GM12878 (cell line): ENCODE measurements around the gene SHMT2. TPM values are rescaled to one million over a fixed set of nuclear protein-coding genes. Genes with fewer than 3 reads are reported as not detected.

Experiments
- ATAC-seq: fragments of 200-7000 bp; cut with Tn5 transposase; 3 replicates; pipeline ENCODE4 v1.9.1; 2020; ENCODE audit warnings: mild to moderate bottlenecking, moderate library complexity
- BruUV-seq: library from RNA; stranded (reverse); fragments of 400-500 nt; replicated peaks from 2 replicates; lab custom pipeline; 2021; lab: Mats Ljungman, UMichigan
- CTCF ChIA-PET: fragments of 300-600 bp; sonication (Branson Sonifier 250); formaldehyde crosslinking; extraction: SDS; loops from one replicate; lab custom pipeline; 2021; ENCODE audit warnings: inconsistent platforms; lab: Yijun Ruan, JAX
- POLR2A ChIA-PET: fragments of 350-600 bp; formaldehyde crosslinking; extraction: SDS; loops from one replicate; lab custom pipeline; 2021; ENCODE audit warnings: inconsistent platforms; lab: Charles Lee
- RAD21 ChIA-PET: fragments of 300-600 bp; sonication (Branson Sonifier 250); formaldehyde crosslinking; loops from one replicate; lab custom pipeline; 2023; ENCODE audit warnings: antibody characterized with exemption; ENCODE audit not compliant: unreplicated experiment; lab: Charles Lee
- SMC1A ChIA-PET: fragments of 300-600 bp; sonication (Branson Sonifier 250); formaldehyde crosslinking; loops from one replicate; lab custom pipeline; 2023; ENCODE audit not compliant: unreplicated experiment, uncharacterized antibody; lab: Charles Lee
- DNase-seq: peaks from one replicate; pipeline ENCODE4 v3.0.0-alpha.2; 2011; ENCODE audit warnings: low read depth, low spot score
- FAIRE-seq: peaks from 3 replicates; lab custom pipeline; 2011; peaks lifted over from hg19 to GRCh38; lab: Jason Lieb, UNC
- H2AFZ ChIP-seq: 2 replicates; pipeline ENCODE4 v1.6.0; 2011; ENCODE audit warnings: low read depth, low read length, control low read depth; ENCODE audit not compliant: control insufficient read depth
- H3K27ac ChIP-seq: 2 replicates; pipeline ENCODE4 v1.5.1; 2011; ENCODE audit warnings: control low read depth; ENCODE audit not compliant: control insufficient read depth, insufficient read depth
- H3K27me3 ChIP-seq, 2 experiments: replicated peaks in 1 of 2; 2 replicates each; pipeline versions ENCODE4 v1.6.0 to v1.6.1; 2011; ENCODE audit warnings: low read length in 1 of 2; ENCODE audit not compliant: control insufficient read depth in 2 of 2, insufficient read depth in 2 of 2
- H3K36me3 ChIP-seq, 2 experiments: 2 replicates each; pipeline ENCODE4 v1.5.1; 2011; ENCODE audit warnings: low read length in 1 of 2; ENCODE audit not compliant: control insufficient read depth in 2 of 2, insufficient read depth in 2 of 2
- H3K4me1 ChIP-seq: 2 replicates; pipeline ENCODE4 v1.6.1; 2011; ENCODE audit warnings: mild to moderate bottlenecking, low read length, moderate library complexity, mixed read lengths; ENCODE audit not compliant: control insufficient read depth, insufficient read depth
- H3K4me2 ChIP-seq: 2 replicates; pipeline ENCODE4 v1.6.0; 2011; ENCODE audit warnings: control low read depth; ENCODE audit not compliant: control insufficient read depth, insufficient read depth
- H3K4me3 ChIP-seq: fragments of 200-600 bp; sonication (generic); 2 replicates; pipeline ENCODE4 v1.5.1; 2016
- H3K79me2 ChIP-seq: 2 replicates; pipeline ENCODE4 v1.6.0; 2011; ENCODE audit warnings: low read length; ENCODE audit not compliant: control insufficient read depth, insufficient read depth
- H3K9ac ChIP-seq: 2 replicates; pipeline ENCODE4 v1.8.0; 2011; ENCODE audit warnings: low read length, control low read depth, mixed read lengths; ENCODE audit not compliant: control insufficient read depth, insufficient read depth
- H3K9me3 ChIP-seq: replicated peaks from 3 replicates; pipeline ENCODE4 v1.5.1; 2011; ENCODE audit warnings: mild to moderate bottlenecking, low read length; ENCODE audit not compliant: control insufficient read depth, insufficient read depth
- H4K20me1 ChIP-seq: 2 replicates; pipeline ENCODE4 v1.6.0; 2011; ENCODE audit not compliant: control insufficient read depth, insufficient read depth
- ASH2L ChIP-seq: fragments of 300-600, 200-600 bp; sonication (generic); IDR thresholded peaks from 2 replicates; pipeline ENCODE4 v1.6.1; 2017; ENCODE audit warnings: low read depth, mild to moderate bottlenecking, borderline replicate concordance
- BHLHE40 ChIP-seq, 2 experiments: fragments of 450-650 bp in 1 of 2; IDR thresholded peaks; 2 replicates each; pipeline ENCODE4 v1.6.1; 2011 to 2017; ENCODE audit warnings: low read depth in 2 of 2, borderline replicate concordance in 1 of 2, improper control_type of control experiment in 1 of 2, low read length in 1 of 2, mild to moderate bottlenecking in 1 of 2
- BMI1 ChIP-seq: fragments of 450-650 bp; IDR thresholded peaks from 2 replicates; pipeline ENCODE4 v1.6.1; 2016; ENCODE audit warnings: mild to moderate bottlenecking, moderate library complexity, borderline replicate concordance
- CREB1 ChIP-seq: IDR thresholded peaks from 2 replicates; pipeline ENCODE4 v1.6.1; 2012; ENCODE audit warnings: low read depth, mild to moderate bottlenecking, inconsistent platforms
- ETV6 ChIP-seq, 2 experiments: fragments of 450-650 bp in 1 of 2; IDR thresholded peaks in 1 of 2; conservative IDR thresholded peaks in 1 of 2; 2 replicates each; pipeline ENCODE4 v1.6.1; 2014; ENCODE audit warnings: antibody characterized with exemption in 1 of 2, borderline replicate concordance in 1 of 2, low read depth in 1 of 2, mild to moderate bottlenecking in 1 of 2, moderate library complexity in 1 of 2
- MYB ChIP-seq: fragments of 150-350 bp; IDR thresholded peaks from 2 replicates; pipeline ENCODE4 v1.6.1; 2014; ENCODE audit warnings: mild to moderate bottlenecking, low read depth, low read length, borderline replicate concordance
- NR2C2 ChIP-seq: IDR thresholded peaks from 2 replicates; pipeline ENCODE4 v1.6.1; 2011; ENCODE audit warnings: borderline replicate concordance, low read depth; ENCODE audit not compliant: control insufficient read depth, insufficient read length
- PAX5 ChIP-seq: IDR thresholded peaks from 2 replicates; pipeline ENCODE4 v1.6.1; 2011; ENCODE audit warnings: low read depth, low read length, borderline replicate concordance
- POLR2AphosphoS5 ChIP-seq: IDR thresholded peaks from 2 replicates; pipeline ENCODE4 v1.6.1; 2011; ENCODE audit warnings: mild to moderate bottlenecking, low read length, inconsistent platforms
- RAD21 ChIP-seq: IDR thresholded peaks from 2 replicates; pipeline ENCODE4 v1.6.1; 2011; ENCODE audit warnings: mild to moderate bottlenecking, low read depth, low read length, moderate library complexity; ENCODE audit not compliant: insufficient read depth
- SIX5 ChIP-seq: IDR thresholded peaks from 2 replicates; pipeline ENCODE4 v1.6.1; 2011; ENCODE audit warnings: mild to moderate bottlenecking, low read depth, low read length, moderate library complexity; ENCODE audit not compliant: severe bottlenecking
- SMC3 ChIP-seq: IDR thresholded peaks from 2 replicates; pipeline ENCODE4 v1.6.1; 2011; ENCODE audit warnings: low read length, improper control_type of control experiment, borderline replicate concordance
- SPI1 ChIP-seq: IDR thresholded peaks from 2 replicates; pipeline ENCODE4 v1.6.1; 2011; ENCODE audit warnings: low read depth, mild to moderate bottlenecking, low read length, moderate library complexity, borderline replicate concordance; ENCODE audit not compliant: insufficient read depth
- SREBF2 ChIP-seq: IDR thresholded peaks from 2 replicates; pipeline ENCODE4 v1.6.1; 2012; ENCODE audit warnings: mild to moderate bottlenecking, low read length
- STAT3 ChIP-seq: IDR thresholded peaks from 2 replicates; pipeline ENCODE4 v1.6.1; 2011; ENCODE audit warnings: low read depth, low read length, improper control_type of control experiment
- SUPT20H ChIP-seq: IDR thresholded peaks from 2 replicates; pipeline ENCODE4 v1.6.1; 2011; ENCODE audit warnings: low read depth, mild to moderate bottlenecking, low read length, moderate library complexity, borderline replicate concordance; ENCODE audit not compliant: control insufficient read depth
- WRNIP1 ChIP-seq: IDR thresholded peaks from 2 replicates; pipeline ENCODE4 v1.6.1; 2011; ENCODE audit warnings: low read depth, low read length, improper control_type of control experiment, borderline replicate concordance
- WGBS: methylation state at CpG from one replicate; pipeline ENCODE4 v1.1.6; 2016; ENCODE audit warnings: low lambda C conversion rate; ENCODE audit not compliant: insufficient replicate concordance, insufficient coverage; ENCODE audit errors: missing lambda C conversion rate; 5-methylcytosine and 5-hydroxymethylcytosine counted together
- in situ Hi-C: fragments of 300-500 bp; cut with MboI; formaldehyde crosslinking; loops from 9 replicates; pipeline ENCODE4 v1.14.3; 2018; ENCODE audit warnings: mixed read lengths
- intact Hi-C: fragments of 100-400 bp; cut with micrococcal nuclease; formaldehyde crosslinking; loops from one replicate; pipeline ENCODE4 v1.14.2; 2022; ENCODE audit not compliant: unreplicated experiment
- polyA plus RNA-seq, 11 experiments: library from polyadenylated mRNA; depleted of rRNA in 4 of 11; unstranded in 6 of 11; stranded (reverse) in 5 of 11; fragments of >200 nt; fragmentation: Nextera tagmentation in 4 of 11; fragmentation: Illumina TruSeq in 1 of 11; extraction: Ambion mirVana in 4 of 11; extraction: Trizol in 1 of 11; gene quantifications; 1 replicate in 1 of 11; 2 replicates in 10 of 11; pipeline versions ENCODE4 v1.2.1 to v1.2.3, GENCODE V29; 2011 to 2016; ENCODE audit warnings: inconsistent platforms in 2 of 11, missing spikeins in 2 of 11, low read depth in 1 of 11
- total RNA-seq, 4 experiments: library from RNA; depleted of rRNA in 3 of 4; stranded (reverse); fragments of >200 nt in 3 of 4; fragmentation: Illumina TruSeq in 1 of 4; extraction: Trizol in 1 of 4; gene quantifications; 2 replicates each; pipeline versions ENCODE4 v1.2.1 to v1.2.3, GENCODE V29; 2013 to 2021
- TF ChIP-seq, protein P1 (sequence below): IDR thresholded peaks from 2 replicates; pipeline ENCODE4 v1.6.1; 2012; ENCODE audit warnings: low read depth, low read length, improper control_type of control experiment
- TF ChIP-seq, protein P2 (sequence below): fragments of 450-650 bp; IDR thresholded peaks from 2 replicates; pipeline ENCODE4 v1.6.1; 2014; ENCODE audit warnings: mild to moderate bottlenecking
- TF ChIP-seq, protein P3 (sequence below): IDR thresholded peaks from 2 replicates; pipeline ENCODE4 v1.6.1; 2011; ENCODE audit warnings: borderline replicate concordance, low read depth, mild to moderate bottlenecking, moderate library complexity, mixed read lengths, low read length; ENCODE audit not compliant: insufficient read depth; ENCODE audit errors: extremely low read length

Gene SHMT2
- total and polyA plus RNA-seq, 10 of the 15 experiments (the other 5 are each of a cell fraction or from before 2014, with no cell fraction given) = 57.0 to 292 (median 186) TPM

DNA sequence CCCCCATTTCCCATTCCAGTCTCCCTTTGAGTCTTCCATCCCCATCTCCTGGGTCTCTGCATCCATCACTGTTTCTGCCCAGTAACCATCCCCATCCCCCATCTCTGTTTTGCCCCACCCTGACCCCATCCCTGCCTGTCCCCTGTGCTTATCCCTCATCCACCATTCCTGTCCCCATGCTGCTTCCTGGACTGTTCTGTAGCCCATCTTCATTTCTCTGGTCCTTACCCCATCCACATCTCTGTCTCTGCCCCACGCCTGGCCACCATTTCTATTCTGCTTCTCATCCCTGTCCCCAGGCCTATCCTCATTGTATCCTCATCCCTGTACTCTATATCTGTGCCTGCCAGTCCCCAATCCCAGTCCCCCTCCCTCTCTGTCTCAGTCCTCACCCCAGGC lies 8.7 kb upstream of the SHMT2 start:
- Histone ChIP-seq H3K27me3 (peaks cover 33 to 38% of the 10 kb centered on the region in 2 experiments), H3K27ac (no peak overlapping the region), H3K36me3 (no peaks in the 10 kb centered on the region), H3K4me1 (peaks cover 13% of the 10 kb centered on the region), H3K9me3 (no peaks in the 10 kb centered on the region), H3K79me2 (no peaks in the 10 kb centered on the region), H3K4me2 (no peak overlapping the region), H4K20me1 (no peaks in the 10 kb centered on the region), H3K9ac (no peak overlapping the region), H2AFZ (no peak overlapping the region), H3K4me3 (no peak overlapping the region)
- DNase-seq (no peak), FAIRE-seq (no peak), ATAC-seq (no peak)
- WGBS = 0% methylated on average over 1 of the region's 1 CpG
- CTCF ChIA-PET = interaction anchor here (1.1 kb wide), 1 partner anchor 22 kb away, joined by 5 read pairs; no protein-coding TSS in a partner anchor
- TF ChIP-seq CREB1 (no peak), BHLHE40 (IDR thresholded peaks at IDR 0.05; ENCODE audit: borderline replicate concordance in 1 of 2, low read depth in 2 of 2, low read length in 1 of 2) (no peak), PAX5 (no peak), STAT3 (no peak), SUPT20H (no peak), NR2C2 (no peak), SMC3 (no peak), SIX5 (no peak), BMI1 (no peak), SREBF2 (no peak), MYB (no peak), WRNIP1 (no peak), POLR2AphosphoS5 (no peak), RAD21 (no peak), SPI1 (no peak), ASH2L (no peak), ETV6 (conservative IDR thresholded peaks at IDR 0.05 in 1 of 2, IDR thresholded peaks at IDR 0.05 in 1 of 2; ENCODE audit: borderline replicate concordance in 1 of 2, low read depth in 1 of 2) (no peak)
- TF ChIP-seq, protein P1, sequence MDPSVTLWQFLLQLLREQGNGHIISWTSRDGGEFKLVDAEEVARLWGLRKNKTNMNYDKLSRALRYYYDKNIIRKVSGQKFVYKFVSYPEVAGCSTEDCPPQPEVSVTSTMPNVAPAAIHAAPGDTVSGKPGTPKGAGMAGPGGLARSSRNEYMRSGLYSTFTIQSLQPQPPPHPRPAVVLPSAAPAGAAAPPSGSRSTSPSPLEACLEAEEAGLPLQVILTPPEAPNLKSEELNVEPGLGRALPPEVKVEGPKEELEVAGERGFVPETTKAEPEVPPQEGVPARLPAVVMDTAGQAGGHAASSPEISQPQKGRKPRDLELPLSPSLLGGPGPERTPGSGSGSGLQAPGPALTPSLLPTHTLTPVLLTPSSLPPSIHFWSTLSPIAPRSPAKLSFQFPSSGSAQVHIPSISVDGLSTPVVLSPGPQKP = no peak
- TF ChIP-seq, protein P2, sequence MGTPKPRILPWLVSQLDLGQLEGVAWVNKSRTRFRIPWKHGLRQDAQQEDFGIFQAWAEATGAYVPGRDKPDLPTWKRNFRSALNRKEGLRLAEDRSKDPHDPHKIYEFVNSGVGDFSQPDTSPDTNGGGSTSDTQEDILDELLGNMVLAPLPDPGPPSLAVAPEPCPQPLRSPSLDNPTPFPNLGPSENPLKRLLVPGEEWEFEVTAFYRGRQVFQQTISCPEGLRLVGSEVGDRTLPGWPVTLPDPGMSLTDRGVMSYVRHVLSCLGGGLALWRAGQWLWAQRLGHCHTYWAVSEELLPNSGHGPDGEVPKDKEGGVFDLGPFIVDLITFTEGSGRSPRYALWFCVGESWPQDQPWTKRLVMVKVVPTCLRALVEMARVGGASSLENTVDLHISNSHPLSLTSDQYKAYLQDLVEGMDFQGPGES = no peak
- TF ChIP-seq, protein P3, sequence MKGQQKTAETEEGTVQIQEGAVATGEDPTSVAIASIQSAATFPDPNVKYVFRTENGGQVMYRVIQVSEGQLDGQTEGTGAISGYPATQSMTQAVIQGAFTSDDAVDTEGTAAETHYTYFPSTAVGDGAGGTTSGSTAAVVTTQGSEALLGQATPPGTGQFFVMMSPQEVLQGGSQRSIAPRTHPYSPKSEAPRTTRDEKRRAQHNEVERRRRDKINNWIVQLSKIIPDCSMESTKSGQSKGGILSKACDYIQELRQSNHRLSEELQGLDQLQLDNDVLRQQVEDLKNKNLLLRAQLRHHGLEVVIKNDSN = no peak
- intact Hi-C loops = no loop called here
- BruUV-seq = no TSS peak
- in situ Hi-C loops = no loop called here
- POLR2A ChIA-PET = no interaction called here
- SMC1A ChIA-PET = no interaction called here
- RAD21 ChIA-PET = no interaction called here
